ENCODE results near the gene L3MBTL1. TPM values are rescaled to one million over a fixed set of nuclear protein-coding genes. Genes with fewer than 3 reads are reported as not detected.

Gene L3MBTL1
- polyA plus RNA-seq, 3 donors, result 0.31 to 9.0 (median 0.36) TPM

DNA sequence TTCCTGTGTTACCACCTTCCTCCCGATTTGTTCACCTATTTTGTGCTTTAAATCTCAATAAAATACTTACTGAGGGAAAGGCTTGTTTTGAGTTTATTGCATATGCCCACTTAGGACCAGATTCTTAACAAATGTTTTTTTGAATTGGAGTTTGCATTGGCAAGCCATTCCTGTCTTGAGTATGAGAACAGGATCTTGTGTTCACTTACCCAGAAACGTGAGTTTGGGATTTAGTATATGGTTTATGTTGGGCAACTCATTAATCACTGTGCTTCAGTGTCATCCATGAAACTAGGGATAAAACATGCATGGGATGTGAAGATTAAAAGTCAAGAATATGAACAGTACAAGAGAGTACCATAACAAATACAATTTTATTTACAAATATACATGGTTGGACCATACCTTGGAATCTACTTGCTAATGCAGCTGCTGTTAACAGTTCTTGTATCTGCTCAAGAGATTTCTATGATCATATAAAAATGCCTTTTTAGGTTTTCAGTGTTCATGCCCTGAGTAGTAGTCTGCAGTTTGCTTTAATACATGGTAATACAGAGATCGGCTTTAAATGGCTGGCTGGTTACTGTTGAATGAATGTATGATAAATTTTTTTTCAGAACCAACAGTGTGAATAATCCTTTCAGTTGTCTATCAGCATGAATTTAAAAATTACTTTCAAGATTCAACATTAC lies 43.8 kb upstream of the L3MBTL1 start:
- WGBS (ENCODE audit: insufficient coverage), result 75% methylated on average over 1 of the region's 3 CpGs
- peaks cover 15% of the 10 kb centered on the region for H3K4me1 Mint-ChIP-seq
- H3K27me3 Mint-ChIP-seq (ENCODE audit: low read depth in 3 of 3), result peaks cover 0 to 2% (median 0%) of the 10 kb centered on the region in 3 donors
- no peak overlapping the region for H2AFZ ChIP-seq (ENCODE audit: insufficient read depth, low read depth, low read length, poor library complexity, severe bottlenecking)
- H3K27ac ChIP-seq (ENCODE audit: low read depth in 1 of 2, low read length in 2 of 2), result no peak overlapping the region
- no peak overlapping the region for H3K4me2 ChIP-seq (replicated peaks; ENCODE audit: extremely low read depth, low read length, poor library complexity, severe bottlenecking)
- TF ChIP-seq, protein P1, sequence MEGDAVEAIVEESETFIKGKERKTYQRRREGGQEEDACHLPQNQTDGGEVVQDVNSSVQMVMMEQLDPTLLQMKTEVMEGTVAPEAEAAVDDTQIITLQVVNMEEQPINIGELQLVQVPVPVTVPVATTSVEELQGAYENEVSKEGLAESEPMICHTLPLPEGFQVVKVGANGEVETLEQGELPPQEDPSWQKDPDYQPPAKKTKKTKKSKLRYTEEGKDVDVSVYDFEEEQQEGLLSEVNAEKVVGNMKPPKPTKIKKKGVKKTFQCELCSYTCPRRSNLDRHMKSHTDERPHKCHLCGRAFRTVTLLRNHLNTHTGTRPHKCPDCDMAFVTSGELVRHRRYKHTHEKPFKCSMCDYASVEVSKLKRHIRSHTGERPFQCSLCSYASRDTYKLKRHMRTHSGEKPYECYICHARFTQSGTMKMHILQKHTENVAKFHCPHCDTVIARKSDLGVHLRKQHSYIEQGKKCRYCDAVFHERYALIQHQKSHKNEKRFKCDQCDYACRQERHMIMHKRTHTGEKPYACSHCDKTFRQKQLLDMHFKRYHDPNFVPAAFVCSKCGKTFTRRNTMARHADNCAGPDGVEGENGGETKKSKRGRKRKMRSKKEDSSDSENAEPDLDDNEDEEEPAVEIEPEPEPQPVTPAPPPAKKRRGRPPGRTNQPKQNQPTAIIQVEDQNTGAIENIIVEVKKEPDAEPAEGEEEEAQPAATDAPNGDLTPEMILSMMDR (IDR thresholded peaks at IDR 0.05), result no peak
- H3K9me3 ChIP-seq (replicated peaks in 1 of 2; ENCODE audit: control insufficient read depth in 1 of 2, insufficient read depth in 1 of 2, low read length in 2 of 2), result no peaks in the 10 kb centered on the region
- intact Hi-C loops (cut with micrococcal nuclease), result loop anchor here in 1 of 2 donors (10.0 kb wide), 1 partner anchor 841 kb away; no protein-coding TSS in a partner anchor
- peaks cover 100% of the 10 kb centered on the region for H4K20me1 ChIP-seq (ENCODE audit: insufficient read depth, low read length)
- no peak for DNase-seq
- peaks cover 6 to 10% of the 10 kb centered on the region in 2 donors for H3K4me1 ChIP-seq (ENCODE audit: control insufficient read depth in 1 of 2, insufficient read depth in 2 of 2, low read length in 2 of 2)
- H3K27ac Mint-ChIP-seq, result peak overlapping the region in 2 of 7 donors; percentile 43 to 62
- H3K27me3 ChIP-seq (ENCODE audit: control insufficient read depth in 2 of 2, insufficient read depth in 2 of 2, low read length in 2 of 2), result no peaks in the 10 kb centered on the region
- H3K4me3 Mint-ChIP-seq, result no peak overlapping the region
- peaks cover 82 to 97% of the 10 kb centered on the region in 2 donors for H3K36me3 ChIP-seq (replicated peaks in 1 of 2; ENCODE audit: control insufficient read depth in 1 of 2, insufficient read depth in 2 of 2, low read length in 2 of 2)
- H3K9ac ChIP-seq (ENCODE audit: insufficient read depth, low read length, poor library complexity, severe bottlenecking), result no peak overlapping the region
- H3K9me3 Mint-ChIP-seq, result no peaks in the 10 kb centered on the region
- no peak overlapping the region for H3K4me3 ChIP-seq (replicated peaks in 1 of 3; ENCODE audit: low read depth in 2 of 3, low read length in 3 of 3)
- H3K79me2 ChIP-seq (ENCODE audit: insufficient read depth, low read length), result peaks cover 58% of the 10 kb centered on the region
- peaks cover 79 to 96% of the 10 kb centered on the region in 2 donors for H3K36me3 Mint-ChIP-seq

- H3K4me3 ChIP-seq (replicated peaks in 1 of 3; ENCODE audit: low read depth in 2 of 3, low read length in 3 of 3), result no peak overlapping the region
- no peaks in the 10 kb centered on the region for H3K9me3 ChIP-seq (replicated peaks in 1 of 2; ENCODE audit: control insufficient read depth in 1 of 2, insufficient read depth in 1 of 2, low read length in 2 of 2)
- no peaks in the 10 kb centered on the region for H3K9me3 Mint-ChIP-seq
- peaks cover 10% of the 10 kb centered on the region for H3K4me1 Mint-ChIP-seq
- H3K79me2 ChIP-seq (ENCODE audit: insufficient read depth, low read length), result peaks cover 52% of the 10 kb centered on the region
- peaks cover 0 to 3% (median 2%) of the 10 kb centered on the region in 3 donors for H3K27me3 Mint-ChIP-seq (ENCODE audit: low read depth in 3 of 3)
- peak overlapping the region in 1 of 7 donors; percentile 1 for H3K27ac Mint-ChIP-seq
- peaks cover under 1 to 4% of the 10 kb centered on the region in 2 donors for H3K4me1 ChIP-seq (ENCODE audit: control insufficient read depth in 1 of 2, insufficient read depth in 2 of 2, low read length in 2 of 2)
- TF ChIP-seq, protein P1 (IDR thresholded peaks at IDR 0.05), result no peak
- no peak overlapping the region for H3K27ac ChIP-seq (ENCODE audit: low read depth in 1 of 2, low read length in 2 of 2)
- H4K20me1 ChIP-seq (ENCODE audit: insufficient read depth, low read length), result peaks cover 100% of the 10 kb centered on the region
- H2AFZ ChIP-seq (ENCODE audit: insufficient read depth, low read depth, low read length, poor library complexity, severe bottlenecking), result no peak overlapping the region
- H3K4me2 ChIP-seq (replicated peaks; ENCODE audit: extremely low read depth, low read length, poor library complexity, severe bottlenecking), result no peak overlapping the region
- no peak overlapping the region for H3K4me3 Mint-ChIP-seq
- intact Hi-C loops (cut with micrococcal nuclease), result loop anchor here in 1 of 2 donors (10.0 kb wide), 1 partner anchor 840 kb away; no protein-coding TSS in a partner anchor
- DNase-seq, result no peak
- 100% methylated on average over 5 of the region's 9 CpGs for WGBS (ENCODE audit: insufficient coverage)
- no peak overlapping the region for H3K9ac ChIP-seq (ENCODE audit: insufficient read depth, low read length, poor library complexity, severe bottlenecking)
- H3K36me3 ChIP-seq (replicated peaks in 1 of 2; ENCODE audit: control insufficient read depth in 1 of 2, insufficient read depth in 2 of 2, low read length in 2 of 2), result peaks cover 78 to 99% of the 10 kb centered on the region in 2 donors
- H3K36me3 Mint-ChIP-seq, result peaks cover 80 to 98% of the 10 kb centered on the region in 2 donors
- H3K27me3 ChIP-seq (ENCODE audit: control insufficient read depth in 2 of 2, insufficient read depth in 2 of 2, low read length in 2 of 2), result no peaks in the 10 kb centered on the region
These were observed 43.2 kb upstream of the L3MBTL1 start for GRCh38 chr20:43464219-43464790.
